ENCODE results near the gene ARHGEF16.

ARHGEF16 gene

DNA sequence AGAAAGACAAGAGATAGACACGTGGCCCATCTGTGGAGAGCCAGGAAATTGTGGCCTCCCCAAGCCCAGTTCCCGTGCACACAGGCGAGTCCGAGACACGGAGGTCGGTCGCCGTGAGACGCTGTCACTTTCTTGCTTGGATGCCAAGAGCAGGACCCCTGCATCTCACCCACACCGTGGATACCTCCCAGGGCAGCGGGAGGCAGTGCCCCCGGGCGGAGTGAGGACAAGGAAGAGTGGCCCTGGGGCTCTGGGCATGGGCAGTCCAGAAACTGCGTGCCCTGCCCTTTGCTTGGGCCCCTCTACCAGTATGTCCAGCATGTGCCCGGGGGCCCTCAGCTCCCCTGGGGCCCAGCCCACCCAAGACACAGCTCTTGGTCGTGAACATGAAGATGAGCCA lies 24.7 kb upstream of the ARHGEF16 start:
- Histone ChIP-seq H3K4me1 (no peaks in the 10 kb centered on the region), H3K9me3 (no peaks in the 10 kb centered on the region), H3K36me3 (no peaks in the 10 kb centered on the region), H3K4me3 (ENCODE audit: low read depth, low read length) (no peak overlapping the region), H3K27me3 (peaks cover 3% of the 10 kb centered on the region; the same call in 1 of the 2 replicates)
- no peak for DNase-seq
- TF ChIP-seq CTCF (IDR thresholded peaks at IDR 0.05; ENCODE audit: low read depth, low read length), result no peak

GRCh38 chr1:3430406-3430805 lies 24.1 kb upstream of the ARHGEF16 start:
- no peak for DNase-seq

DNA sequence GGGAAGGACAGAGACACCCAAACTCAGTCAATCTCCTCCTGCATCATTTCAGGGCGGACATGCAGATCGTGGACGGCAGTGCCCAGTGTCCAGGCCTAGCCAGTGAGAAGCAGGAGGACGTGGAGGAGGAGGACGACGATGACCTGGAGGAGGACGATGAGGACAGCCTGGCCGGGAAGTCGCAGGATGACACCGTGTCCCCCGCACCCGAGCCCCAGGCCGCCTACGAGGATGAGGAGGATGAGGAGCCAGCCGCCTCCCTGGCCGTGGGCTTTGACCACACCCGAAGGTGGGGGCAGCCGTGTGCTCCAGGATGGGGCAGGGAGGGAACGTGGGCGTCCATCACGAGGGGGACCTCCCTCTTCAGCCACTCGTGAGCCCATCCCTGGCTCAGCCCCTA lies 23.6 kb upstream of the ARHGEF16 start:
- H3K4me3 ChIP-seq (ENCODE audit: low read depth, low read length), result no peak overlapping the region
- no peaks in the 10 kb centered on the region for H3K9me3 ChIP-seq
- DNase-seq, result no peak
- peaks cover 4% of the 10 kb centered on the region; the same call in 1 of the 2 replicates for H3K27me3 ChIP-seq
- no peak for TF ChIP-seq CTCF (IDR thresholded peaks at IDR 0.05; ENCODE audit: low read depth, low read length)
- no peaks in the 10 kb centered on the region for H3K4me1 ChIP-seq
- no peaks in the 10 kb centered on the region for H3K36me3 ChIP-seq

More at GRCh38 chr1:3430406-3430805, 24.1 kb upstream of the ARHGEF16 start:
- Histone ChIP-seq H3K9me3 (no peaks in the 10 kb centered on the region), H3K36me3 (no peaks in the 10 kb centered on the region), H3K4me3 (ENCODE audit: low read depth, low read length) (no peak overlapping the region), H3K4me1 (no peaks in the 10 kb centered on the region), H3K27me3 (peaks cover 4% of the 10 kb centered on the region; the same call in 1 of the 2 replicates)
- TF ChIP-seq CTCF (IDR thresholded peaks at IDR 0.05; ENCODE audit: low read depth, low read length), result no peak

DNA sequence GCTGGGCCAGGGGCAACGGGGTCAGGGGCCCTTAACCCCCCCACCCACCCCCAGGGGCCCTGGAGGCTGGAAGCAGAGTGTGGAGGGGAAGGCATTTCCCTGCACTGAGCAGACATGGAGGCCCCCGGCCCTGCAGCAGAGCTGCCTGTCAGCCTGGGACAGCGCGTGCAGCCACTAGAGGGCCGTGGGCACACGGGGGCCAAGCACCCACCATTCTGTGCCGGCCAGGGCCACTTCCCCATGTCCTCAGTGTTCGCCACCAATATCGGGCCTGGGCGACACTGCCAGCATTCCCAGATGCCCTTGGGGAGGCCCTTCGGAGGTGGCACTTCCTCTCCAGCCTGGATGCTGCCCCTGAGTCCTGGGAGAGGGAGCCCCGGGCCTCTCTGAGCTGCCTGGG lies 23.2 kb upstream of the ARHGEF16 start:
- DNase-seq, result peak; percentile 30

GRCh38 chr1:3431686-3432085 lies 22.8 kb upstream of the ARHGEF16 start:
- no peak for DNase-seq
- Histone ChIP-seq H3K36me3 (no peaks in the 10 kb centered on the region), H3K27me3 (peaks cover 4% of the 10 kb centered on the region; the same call in 1 of the 2 replicates), H3K9me3 (no peaks in the 10 kb centered on the region), H3K4me3 (ENCODE audit: low read depth, low read length) (no peak overlapping the region), H3K4me1 (no peaks in the 10 kb centered on the region)
- no peak for TF ChIP-seq CTCF (IDR thresholded peaks at IDR 0.05; ENCODE audit: low read depth, low read length)

More for the DNA sequence above, 23.2 kb upstream of the ARHGEF16 start:
- no peaks in the 10 kb centered on the region for H3K4me1 ChIP-seq
- no peak overlapping the region for H3K4me3 ChIP-seq (ENCODE audit: low read depth, low read length)
- H3K36me3 ChIP-seq, result no peaks in the 10 kb centered on the region
- H3K9me3 ChIP-seq, result no peaks in the 10 kb centered on the region
- TF ChIP-seq CTCF (IDR thresholded peaks at IDR 0.05; ENCODE audit: low read depth, low read length), result peak; percentile 43
- H3K27me3 ChIP-seq, result peaks cover 4% of the 10 kb centered on the region; the same call in 1 of the 2 replicates

- no peaks in the 10 kb centered on the region for H3K4me1 ChIP-seq
- no peaks in the 10 kb centered on the region for H3K9me3 ChIP-seq
These were observed 22.2 kb upstream of the ARHGEF16 start for GRCh38 chr1:3432306-3432705.

More at GRCh38 chr1:3432306-3432705, 22.2 kb upstream of the ARHGEF16 start:
- H3K27me3 ChIP-seq, result peaks cover 4% of the 10 kb centered on the region; the same call in 1 of the 2 replicates
- TF ChIP-seq CTCF (IDR thresholded peaks at IDR 0.05; ENCODE audit: low read depth, low read length), result no peak
- H3K4me3 ChIP-seq (ENCODE audit: low read depth, low read length), result no peak overlapping the region
- no peak for DNase-seq
- H3K36me3 ChIP-seq, result no peaks in the 10 kb centered on the region
